Mucosa of descending colon (tissue), 3 donors: Measurements from ENCODE around the gene UBA6. TPM values are rescaled to one million over a fixed set of nuclear protein-coding genes. Genes with fewer than 3 reads are reported as not detected.
"Not testable (repeated sequence)": the region's sequence is repeated elsewhere in the genome, so short reads cannot be mapped to it uniquely, and the experiment has no call there.

Experiments
- ATAC-seq: fragments of 200-7000 bp; cut with Tn5 transposase; one replicate; pipeline ENCODE4 v1.9.1; 2020; ENCODE audit warnings: mild to moderate bottlenecking, moderate library complexity
- DNase-seq, 3 donors: peaks; one replicate each; pipeline ENCODE4 v3.0.0-alpha.2; 2020
- H3K36me3 ChIP-seq: fragments of 200-600 bp; one replicate; pipeline ENCODE4 v1.8.0; 2021; ENCODE audit warnings: low read depth, mild to moderate bottlenecking
- H3K4me1 ChIP-seq: fragments of 200-600 bp; one replicate; pipeline ENCODE4 v1.8.0; 2021; ENCODE audit warnings: low read depth, mild to moderate bottlenecking
- H3K4me3 ChIP-seq: fragments of 200-600 bp; one replicate; pipeline ENCODE4 v1.8.0; 2021; ENCODE audit warnings: mild to moderate bottlenecking
- H3K9me3 ChIP-seq: fragments of 200-600 bp; one replicate; pipeline ENCODE4 v1.8.0; 2021; ENCODE audit warnings: mild to moderate bottlenecking
- CTCF ChIP-seq: fragments of 200-600 bp; IDR thresholded peaks from one replicate; pipeline ENCODE4 v1.8.0; 2022; ENCODE audit warnings: antibody characterized with exemption, mild to moderate bottlenecking
- intact Hi-C, 2 donors: fragments of 100-400 bp; cut with DNase I in 1 of 2; cut with micrococcal nuclease in 1 of 2; formaldehyde crosslinking; loops; one replicate each; pipeline versions ENCODE4 v1.11.0 to v1.11.1; 2022; cut with DNase I, micrococcal nuclease
- total RNA-seq, 3 donors: library from RNA; stranded (reverse); fragmentation: NEBNext Ultra II Directional in 2 of 3; extraction: Animal tissue kit (Norgen Biotek cat#: 25700) in 2 of 3; gene quantifications; one replicate each; pipeline versions ENCODE4 v1.2.1 to v1.2.4, GENCODE V29; 2021 to 2023
- donor health status: DM: no; HTN: no; CAD: no; lungs with moderate emphysema.
- donor health status: DM: no; HTN: no; CAD: no.
- donor health status: DM: no; HTN: yes; CAD: no.

Gene UBA6
- total RNA-seq, 3 donors from 2014 or later = 35.1 to 49.2 (median 47.9) TPM

- no peak for ATAC-seq
- Histone ChIP-seq H3K4me3 (no peak overlapping the region), H3K36me3 (no peaks in the 10 kb centered on the region), H3K4me1 (no peaks in the 10 kb centered on the region), H3K9me3 (no peaks in the 10 kb centered on the region)
- no peak for DNase-seq
- TF ChIP-seq CTCF = no peak
- intact Hi-C loops = no loop called here
Observed at GRCh38 chr4:67743194-67743593, 42.2 kb upstream of the UBA6 start.

GRCh38 chr4:67736262-67736661 is 35.3 kb upstream of the UBA6 start:
- H3K4me3 ChIP-seq = no peak overlapping the region
- ATAC-seq = no peak
- no peaks in the 10 kb centered on the region for H3K9me3 ChIP-seq
- H3K4me1 ChIP-seq = no peaks in the 10 kb centered on the region
- DNase-seq = no peak
- intact Hi-C loops = no loop called here
- H3K36me3 ChIP-seq = no peaks in the 10 kb centered on the region
- no peak for TF ChIP-seq CTCF

DNA sequence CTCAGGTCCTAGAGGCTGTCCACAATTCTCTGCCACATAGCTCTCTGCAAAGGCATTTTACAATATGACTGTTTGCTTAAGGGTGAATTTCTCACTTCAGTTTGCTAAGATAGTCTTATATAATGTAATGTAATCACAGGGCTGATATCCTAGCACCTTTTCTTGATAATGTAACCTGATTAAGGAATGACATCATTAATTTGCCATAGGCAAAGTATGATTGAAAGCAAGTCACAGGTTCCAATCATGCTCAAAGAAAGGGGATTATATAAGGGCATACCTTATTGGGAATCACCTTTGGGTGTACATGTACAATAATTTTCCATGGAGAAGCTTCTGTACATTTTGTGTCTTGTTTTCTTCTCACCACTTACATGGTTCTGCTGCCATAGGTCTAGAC is 34.4 kb upstream of the UBA6 start:
- Histone ChIP-seq H3K9me3 (no peaks in the 10 kb centered on the region), H3K4me1 (no peaks in the 10 kb centered on the region), H3K36me3 (no peaks in the 10 kb centered on the region), H3K4me3 (no peak overlapping the region)
- no peak for TF ChIP-seq CTCF
- ATAC-seq (no peak), DNase-seq (no peak)
- intact Hi-C loops = no loop called here

GRCh38 chr4:67730511-67730910 is 29.6 kb upstream of the UBA6 start:
- H3K36me3 ChIP-seq, DNase-seq, H3K4me1 ChIP-seq, ATAC-seq, H3K9me3 ChIP-seq, intact Hi-C loops, H3K4me3 ChIP-seq: not testable (repeated sequence)

- intact Hi-C loops = no loop called here
- TF ChIP-seq CTCF = no peak
Observed at GRCh38 chr4:67727124-67727850, 26.3 kb upstream of the UBA6 start.

GRCh38 chr4:67725981-67726380 is 25.0 kb upstream of the UBA6 start:
- TF ChIP-seq CTCF = no peak
- intact Hi-C loops = no loop called here
- Histone ChIP-seq H3K4me3 (no peak overlapping the region), H3K9me3 (no peaks in the 10 kb centered on the region), H3K36me3 (no peaks in the 10 kb centered on the region), H3K4me1 (no peaks in the 10 kb centered on the region)
- DNase-seq (no peak), ATAC-seq (no peak)

More at GRCh38 chr4:67727124-67727850, 26.3 kb upstream of the UBA6 start:
- no peaks in the 10 kb centered on the region for H3K36me3 ChIP-seq
- DNase-seq (no peak), ATAC-seq (no peak)
- H3K4me3 ChIP-seq = no peak overlapping the region
- no peaks in the 10 kb centered on the region for H3K9me3 ChIP-seq
- no peaks in the 10 kb centered on the region for H3K4me1 ChIP-seq
